Calu3 (cell line): ENCODE measurements around the gene MCUB. TPM values are rescaled to one million over a fixed set of nuclear protein-coding genes. Genes with fewer than 3 reads are reported as not detected.

ENCODE experiments used
- BruUV-seq: library from RNA; stranded (reverse); fragments of 400-500 nt; replicated peaks from 2 replicates; lab custom pipeline; 2021; lab: Mats Ljungman, UMichigan
- CTCF ChIA-PET: fragments of 300-600 bp; sonication (Branson Sonifier 250); formaldehyde crosslinking; loops from one replicate; lab custom pipeline; 2022; ENCODE audit warnings: antibody characterized with exemption; lab: Charles Lee
- DNase-seq: peaks from one replicate; pipeline ENCODE4 v3.0.0; 2022
- H3K27ac Mint-ChIP-seq: one replicate; pipeline ENCODE4 v1.8.0; 2022; ENCODE audit warnings: mixed read lengths; ENCODE audit not compliant: unreplicated experiment
- H3K27me3 Mint-ChIP-seq: one replicate; pipeline ENCODE4 v1.8.0; 2022; ENCODE audit warnings: mixed read lengths; ENCODE audit not compliant: unreplicated experiment
- H3K36me3 Mint-ChIP-seq: one replicate; pipeline ENCODE4 v1.8.0; 2022; ENCODE audit warnings: mild to moderate bottlenecking, moderate library complexity, mixed read lengths; ENCODE audit not compliant: insufficient read depth, unreplicated experiment
- H3K4me1 Mint-ChIP-seq: one replicate; pipeline ENCODE4 v1.8.0; 2022; ENCODE audit warnings: mild to moderate bottlenecking, low read depth, mixed read lengths; ENCODE audit not compliant: unreplicated experiment
- H3K4me3 Mint-ChIP-seq: one replicate; pipeline ENCODE4 v1.8.0; 2022; ENCODE audit warnings: mild to moderate bottlenecking, low read depth, moderate library complexity, mixed read lengths; ENCODE audit not compliant: unreplicated experiment
- H3K9me3 Mint-ChIP-seq: one replicate; pipeline ENCODE4 v1.8.0; 2022; ENCODE audit warnings: low read depth, mixed read lengths; ENCODE audit not compliant: unreplicated experiment
- CTCF ChIP-seq: fragments of 200-600 bp; IDR thresholded peaks from one replicate; pipeline ENCODE4 v1.8.0; 2022; ENCODE audit warnings: antibody characterized with exemption; ENCODE audit not compliant: unreplicated experiment
- intact Hi-C: fragments of 100-400 bp; cut with micrococcal nuclease; formaldehyde crosslinking; loops from one replicate; pipeline ENCODE4 v1.10.0; 2022; ENCODE audit not compliant: unreplicated experiment
- total RNA-seq: library from RNA; stranded (reverse); gene quantifications from 2 replicates; pipeline ENCODE4 v1.2.3, GENCODE V29; 2022

The MCUB gene
- total RNA-seq, 1 experiment from 2014 or later, result 11.8 TPM

GRCh38 chr4:109691411-109691920 lies 131.4 kb downstream of the MCUB start:
- H3K27me3 Mint-ChIP-seq, result no peaks in the 10 kb centered on the region
- no peaks in the 10 kb centered on the region for H3K9me3 Mint-ChIP-seq
- no peak for TF ChIP-seq CTCF
- CTCF ChIA-PET, result no interaction called here
- no peak for DNase-seq
- H3K4me3 Mint-ChIP-seq, result no peak overlapping the region
- H3K36me3 Mint-ChIP-seq, result no peaks in the 10 kb centered on the region
- H3K4me1 Mint-ChIP-seq, result no peaks in the 10 kb centered on the region
- no peak overlapping the region for H3K27ac Mint-ChIP-seq
- intact Hi-C loops, result no loop called here
- BruUV-seq, result no TSS peak

- H3K27me3 Mint-ChIP-seq, result no peaks in the 10 kb centered on the region
- H3K9me3 Mint-ChIP-seq, result no peaks in the 10 kb centered on the region
- H3K4me1 Mint-ChIP-seq, result peaks cover 11% of the 10 kb centered on the region
- no peak for DNase-seq
- peaks cover 25% of the 10 kb centered on the region for H3K36me3 Mint-ChIP-seq
- TF ChIP-seq CTCF, result no peak
- BruUV-seq, result no TSS peak
- CTCF ChIA-PET, result no interaction called here
- H3K4me3 Mint-ChIP-seq, result no peak overlapping the region
- no peak overlapping the region for H3K27ac Mint-ChIP-seq
- intact Hi-C loops, result no loop called here
These were observed 138.6 kb downstream of the MCUB start for GRCh38 chr4:109698656-109699055.

- intact Hi-C loops, result loop anchor here (5.0 to 10.0 kb wide), 4 partner anchors 103 to 275 kb away; partner anchors contain the start of genes CFI and GAR1
- H3K4me1 Mint-ChIP-seq, result peaks cover 16% of the 10 kb centered on the region
- BruUV-seq, result no TSS peak
- no peak for DNase-seq
- no peak for TF ChIP-seq CTCF
- no peak overlapping the region for H3K4me3 Mint-ChIP-seq
- peaks cover 30% of the 10 kb centered on the region for H3K36me3 Mint-ChIP-seq
- CTCF ChIA-PET, result interaction anchor here (1.1 kb wide), 1 partner anchor 105 kb away, joined by 3 read pairs; no protein-coding TSS in a partner anchor
- no peaks in the 10 kb centered on the region for H3K27me3 Mint-ChIP-seq
- H3K27ac Mint-ChIP-seq, result no peak overlapping the region
- no peaks in the 10 kb centered on the region for H3K9me3 Mint-ChIP-seq
These were observed 139.6 kb downstream of the MCUB start for GRCh38 chr4:109699553-109700225.

GRCh38 chr4:109701566-109702410 lies 141.7 kb downstream of the MCUB start:
- Mint-ChIP-seq H3K4me3 (peak overlapping the region; percentile 92), H3K36me3 (peaks cover 30% of the 10 kb centered on the region), H3K27me3 (no peaks in the 10 kb centered on the region), H3K27ac (peak overlapping the region; percentile 40), H3K9me3 (no peaks in the 10 kb centered on the region), H3K4me1 (peaks cover 16% of the 10 kb centered on the region)
- peak; percentile 22 for DNase-seq
- CTCF ChIA-PET, result interaction anchor here (1.2 to 1.9 kb wide), 3 partner anchors 43 to 102 kb away, joined by 3 to 7 read pairs (median 6); partner anchors contain the start of gene CFI
- intact Hi-C loops, result loop anchor here (5.0 to 10.0 kb wide), 4 partner anchors 101 to 274 kb away; partner anchors contain the start of genes CFI and GAR1
- no TSS peak for BruUV-seq
- no peak for TF ChIP-seq CTCF
